ENCODE results near the gene DLST.

GRCh38 chr14:74932401-74932901 is 50.7 kb downstream of the DLST start:
- no peak for TF ChIP-seq CTCF (IDR thresholded peaks at IDR 0.05; ENCODE audit: low read depth, low read length)
- TF ChIP-seq EZH2phosphoT487 (IDR thresholded peaks at IDR 0.05; ENCODE audit: low read depth): no peak
